Prostate gland (tissue), 2 donors: Measurements from ENCODE around the gene SSTR3. TPM values are rescaled to one million over a fixed set of nuclear protein-coding genes. Genes with fewer than 3 reads are reported as not detected.

Experiments
- DNase-seq: peaks from one replicate; pipeline ENCODE4 v3.0.0-alpha.2; 2019; ENCODE audit warnings: low spot score
- H3K27ac ChIP-seq, 2 donors: fragments of 200-600 bp; sonication (generic); 2 replicates each; pipeline ENCODE4 v1.5.1; 2017 to 2019
- H3K27me3 ChIP-seq: fragments of 200-600 bp; sonication (generic); replicated peaks from 2 replicates; pipeline ENCODE4 v1.5.1; 2019; ENCODE audit not compliant: insufficient read depth
- H3K36me3 ChIP-seq, 2 donors: fragments of 200-600 bp; sonication (generic); 1 replicate in 1 of 2; 2 replicates in 1 of 2; pipeline versions ENCODE4 v1.5.1 to v1.8.1; 2017 to 2019
- H3K4me1 ChIP-seq: fragments of 200-600 bp; sonication (generic); replicated peaks from 2 replicates; pipeline ENCODE4 v1.5.1; 2019
- H3K4me3 ChIP-seq, 2 donors: fragments of 200-600 bp; sonication (generic); 2 replicates each; pipeline ENCODE4 v1.5.1; 2017 to 2019
- H3K9me3 ChIP-seq: fragments of 200-600 bp; sonication (generic); 2 replicates; pipeline ENCODE4 v1.5.1; 2017
- CTCF ChIP-seq, 4 experiments: fragments of 200-600 bp in 2 of 4; fragments of 450-650 bp in 2 of 4; sonication (generic) in 2 of 4; IDR thresholded peaks; 1 replicate in 3 of 4; 2 replicates in 1 of 4; pipeline ENCODE4 v1.5.1; 2016 to 2019; ENCODE audit warnings: antibody characterized with exemption in 4 of 4, mild to moderate bottlenecking in 2 of 4, moderate library complexity in 2 of 4
- POLR2A ChIP-seq: fragments of 450-650 bp; IDR thresholded peaks from one replicate; pipeline ENCODE4 v1.6.1; 2016; ENCODE audit warnings: antibody characterized with exemption, mild to moderate bottlenecking
- POLR2AphosphoS5 ChIP-seq: sonication (generic); formaldehyde crosslinking; IDR thresholded peaks from one replicate; pipeline ENCODE4 v1.6.1; 2017; ENCODE audit warnings: antibody characterized with exemption
- WGBS: methylation state at CpG from one replicate; pipeline ENCODE4 v1.1.5; 2018; 5-methylcytosine and 5-hydroxymethylcytosine counted together
- intact Hi-C: fragments of 100-400 bp; cut with DNase I; formaldehyde crosslinking; loops from one replicate; pipeline ENCODE4 v1.14.2; 2022
- small RNA-seq, 2 donors: library from RNA; depleted of rRNA; stranded (forward); fragments of <200 nt; gene quantifications; one replicate each; pipeline ENCODE3, GENCODE V24; 2016
- total RNA-seq, 2 donors: library from RNA; depleted of rRNA; stranded (reverse); fragments of >200 nt; gene quantifications; one replicate each; pipeline ENCODE4 v1.1.0, GENCODE V29; 2016

The SSTR3 gene
- total RNA-seq, 2 donors from 2014 or later = 46.4 TPM; not detected in 1

- Histone ChIP-seq H3K4me3 (no peak overlapping the region), H3K4me1 (no peaks in the 10 kb centered on the region), H3K27me3 (no peaks in the 10 kb centered on the region), H3K9me3 (no peaks in the 10 kb centered on the region), H3K27ac (no peak overlapping the region), H3K36me3 (no peaks in the 10 kb centered on the region)
- no peak for DNase-seq
- 94% methylated on average over 8 of the region's 8 CpGs for WGBS
- intact Hi-C loops = no loop called here
- TF ChIP-seq CTCF (IDR thresholded peaks at IDR 0.05) (no peak), POLR2A (no peak), POLR2AphosphoS5 (no peak)
Observed at GRCh38 chr22:37155971-37156370, 56.3 kb downstream of the SSTR3 start.

GRCh38 chr22:37154925-37155712, 57.2 kb downstream of the SSTR3 start:
- H3K36me3 ChIP-seq = no peaks in the 10 kb centered on the region
- H3K27me3 ChIP-seq = no peaks in the 10 kb centered on the region
- 89% methylated on average over 7 of the region's 7 CpGs for WGBS
- TF ChIP-seq CTCF (IDR thresholded peaks at IDR 0.05) (no peak), POLR2AphosphoS5 (no peak), POLR2A (no peak)
- DNase-seq = no peak
- intact Hi-C loops = no loop called here
- H3K4me1 ChIP-seq = no peaks in the 10 kb centered on the region
- H3K4me3 ChIP-seq = no peak overlapping the region
- no peak overlapping the region for H3K27ac ChIP-seq
- H3K9me3 ChIP-seq = no peaks in the 10 kb centered on the region

Small RNA genes within 50 kb of the gene (small RNA-seq; reads per million reads assigned to genes)
- gene Z82188.1 = 0 reads per million in 2 donors

Other genes with a start within 250 kb of the SSTR3 start
- gene TST, start 193.0 kb downstream of the SSTR3 start, total RNA-seq = 10 to 100 TPM; 38.1 to 58.1 TPM
- gene MPST, start 192.7 kb downstream of the SSTR3 start, total RNA-seq = 100 to 1,000 TPM; 136 to 192 TPM
- gene KCTD17, start 160.7 kb downstream of the SSTR3 start, total RNA-seq = 10 to 100 TPM in 1 of 2 donors, 1 to 10 TPM in 1; 7.8 to 32.4 TPM
- under 1 TPM in 1 of 2 donors, not detected in 1; 0.45 TPM for gene TMPRSS6, start 102.8 kb downstream of the SSTR3 start, total RNA-seq
- gene IL2RB, start 62.6 kb downstream of the SSTR3 start, total RNA-seq = 1 to 10 TPM; 1.7 to 3.0 TPM
- 1 to 10 TPM; 2.1 to 9.3 TPM for gene C1QTNF6, start 24.2 kb downstream of the SSTR3 start, total RNA-seq
- gene RAC2, start 31.8 kb upstream of the SSTR3 start, total RNA-seq = 10 to 100 TPM in 1 of 2 donors, 1 to 10 TPM in 1; 9.7 to 14.4 TPM
- 1 to 10 TPM; 4.7 to 5.5 TPM for gene CYTH4, start 70.0 kb upstream of the SSTR3 start, total RNA-seq
- gene ELFN2, start 215.0 kb upstream of the SSTR3 start, total RNA-seq = 1 to 10 TPM; 2.8 to 4.3 TPM